Gastroesophageal sphincter (tissue), 4 donors: ENCODE data around the gene B3GNT2. TPM values are rescaled to one million over a fixed set of nuclear protein-coding genes. Genes with fewer than 3 reads are reported as not detected.

Experiments
- ATAC-seq: fragments of 150-250 bp; one replicate; pipeline ENCODE4 v1.9.1; 2016; ENCODE audit warnings: mild to moderate bottlenecking, moderate library complexity
- H3K27ac ChIP-seq, 4 donors: fragments of 200-600 bp; sonication (generic) in 3 of 4; 1 replicate in 3 of 4; 2 replicates in 1 of 4; pipeline ENCODE4 v1.5.1; 2016 to 2019
- H3K27me3 ChIP-seq: fragments of 200-600 bp; sonication (generic); one replicate; pipeline ENCODE4 v1.5.1; 2019
- H3K36me3 ChIP-seq, 2 donors: fragments of 200-600 bp; sonication (generic); one replicate each; pipeline ENCODE4 v1.5.1; 2019; ENCODE audit warnings: control low read depth in 1 of 2
- H3K4me1 ChIP-seq, 3 donors: fragments of 200-600 bp; sonication (generic); 1 replicate in 2 of 3; 2 replicates in 1 of 3; pipeline ENCODE4 v1.5.1; 2016 to 2019; ENCODE audit warnings: control low read depth in 2 of 3
- H3K4me3 ChIP-seq, 2 donors: fragments of 200-600 bp; sonication (generic); one replicate each; pipeline ENCODE4 v1.5.1; 2019; ENCODE audit warnings: mild to moderate bottlenecking in 1 of 2, moderate library complexity in 1 of 2
- H3K9me3 ChIP-seq, 3 donors: fragments of 200-600 bp; sonication (generic); one replicate each; pipeline ENCODE4 v1.5.1; 2017 to 2019; ENCODE audit warnings: control low read depth in 2 of 3
- EP300 ChIP-seq: sonication (generic); formaldehyde crosslinking; IDR thresholded peaks from one replicate; pipeline ENCODE4 v1.6.1; 2017; ENCODE audit warnings: antibody characterized with exemption, mild to moderate bottlenecking
- POLR2A ChIP-seq, 2 donors: fragments of 450-650 bp; IDR thresholded peaks; one replicate each; pipeline ENCODE4 v1.6.1; 2017; ENCODE audit warnings: antibody characterized with exemption in 2 of 2, mild to moderate bottlenecking in 2 of 2, moderate library complexity in 1 of 2
- POLR2AphosphoS5 ChIP-seq: sonication (generic); formaldehyde crosslinking; IDR thresholded peaks from one replicate; pipeline ENCODE4 v1.6.1; 2017; ENCODE audit warnings: antibody characterized with exemption
- WGBS, 2 donors: methylation state at CpG; one replicate each; pipeline ENCODE4 v1.1.5; 2018; ENCODE audit warnings: low coverage in 1 of 2; 5-methylcytosine and 5-hydroxymethylcytosine counted together
- total RNA-seq, 4 donors: library from RNA; depleted of rRNA; stranded (reverse); fragments of >200 nt; gene quantifications; one replicate each; pipeline ENCODE4 v1.1.0, GENCODE V29; 2016
- TF ChIP-seq, protein P1 (sequence below), 4 experiments: fragments of 200-600 bp in 2 of 4; fragments of 450-650 bp in 2 of 4; sonication (generic) in 1 of 4; IDR thresholded peaks; one replicate each; pipeline ENCODE4 v1.5.1; 2017 to 2019; ENCODE audit warnings: antibody characterized with exemption in 4 of 4, mild to moderate bottlenecking in 2 of 4, moderate library complexity in 2 of 4

The B3GNT2 gene
- total RNA-seq, 4 donors from 2014 or later, result 10.5 to 24.7 (median 14.1) TPM

DNA sequence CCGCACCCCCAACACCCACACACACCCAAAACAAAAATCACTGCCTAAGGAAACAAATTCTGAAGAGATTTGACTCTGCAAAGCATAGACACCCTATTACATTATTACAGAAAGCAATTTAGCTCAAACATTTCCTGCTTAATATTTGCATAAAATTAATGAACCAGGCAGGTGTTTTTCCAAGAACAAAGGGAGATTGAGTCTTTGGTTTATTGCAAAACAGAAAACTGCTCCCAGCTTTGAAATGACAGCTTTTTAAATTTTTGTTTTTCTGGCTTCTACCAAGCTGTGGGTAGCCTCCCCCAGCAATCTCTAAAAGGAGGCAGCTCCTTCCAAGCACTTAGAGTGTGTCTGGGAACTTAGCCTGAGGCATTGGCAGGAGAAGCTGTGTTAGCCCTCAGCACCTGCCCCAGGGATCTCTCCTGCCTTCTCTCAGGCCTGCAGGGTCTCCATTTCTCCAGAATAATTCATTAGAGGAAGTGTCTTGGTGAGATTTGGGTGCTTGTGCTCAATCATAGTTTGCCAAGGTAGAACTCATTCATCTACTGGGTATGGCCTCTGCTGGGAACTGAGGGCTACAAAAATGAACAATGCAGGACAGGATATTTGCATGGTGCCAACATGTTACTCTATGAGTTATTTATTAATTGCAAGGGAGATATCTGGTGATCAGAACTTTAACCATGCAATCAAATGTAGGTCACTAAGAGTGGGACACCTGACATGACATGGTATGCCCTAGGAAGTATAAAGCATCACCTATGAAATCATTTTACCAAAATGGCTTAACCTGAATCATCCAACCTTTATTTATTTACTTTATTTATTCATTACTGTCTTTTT, 58.7 kb downstream of the B3GNT2 start:
- TF ChIP-seq POLR2A (IDR thresholded peaks at IDR 0.05) (no peak), POLR2AphosphoS5 (no peak), EP300 (no peak)
- TF ChIP-seq, protein P1, sequence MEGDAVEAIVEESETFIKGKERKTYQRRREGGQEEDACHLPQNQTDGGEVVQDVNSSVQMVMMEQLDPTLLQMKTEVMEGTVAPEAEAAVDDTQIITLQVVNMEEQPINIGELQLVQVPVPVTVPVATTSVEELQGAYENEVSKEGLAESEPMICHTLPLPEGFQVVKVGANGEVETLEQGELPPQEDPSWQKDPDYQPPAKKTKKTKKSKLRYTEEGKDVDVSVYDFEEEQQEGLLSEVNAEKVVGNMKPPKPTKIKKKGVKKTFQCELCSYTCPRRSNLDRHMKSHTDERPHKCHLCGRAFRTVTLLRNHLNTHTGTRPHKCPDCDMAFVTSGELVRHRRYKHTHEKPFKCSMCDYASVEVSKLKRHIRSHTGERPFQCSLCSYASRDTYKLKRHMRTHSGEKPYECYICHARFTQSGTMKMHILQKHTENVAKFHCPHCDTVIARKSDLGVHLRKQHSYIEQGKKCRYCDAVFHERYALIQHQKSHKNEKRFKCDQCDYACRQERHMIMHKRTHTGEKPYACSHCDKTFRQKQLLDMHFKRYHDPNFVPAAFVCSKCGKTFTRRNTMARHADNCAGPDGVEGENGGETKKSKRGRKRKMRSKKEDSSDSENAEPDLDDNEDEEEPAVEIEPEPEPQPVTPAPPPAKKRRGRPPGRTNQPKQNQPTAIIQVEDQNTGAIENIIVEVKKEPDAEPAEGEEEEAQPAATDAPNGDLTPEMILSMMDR (IDR thresholded peaks at IDR 0.05), result no peak
- no peak overlapping the region for H3K27ac ChIP-seq
- no peaks in the 10 kb centered on the region for H3K27me3 ChIP-seq
- H3K9me3 ChIP-seq, result no peaks in the 10 kb centered on the region
- H3K4me3 ChIP-seq, result no peak overlapping the region
- 100% methylated on average over 1 of the region's 1 CpG for WGBS, 2 donors
- no peaks in the 10 kb centered on the region for H3K36me3 ChIP-seq
- no peak for ATAC-seq
- H3K4me1 ChIP-seq, result no peaks in the 10 kb centered on the region

DNA sequence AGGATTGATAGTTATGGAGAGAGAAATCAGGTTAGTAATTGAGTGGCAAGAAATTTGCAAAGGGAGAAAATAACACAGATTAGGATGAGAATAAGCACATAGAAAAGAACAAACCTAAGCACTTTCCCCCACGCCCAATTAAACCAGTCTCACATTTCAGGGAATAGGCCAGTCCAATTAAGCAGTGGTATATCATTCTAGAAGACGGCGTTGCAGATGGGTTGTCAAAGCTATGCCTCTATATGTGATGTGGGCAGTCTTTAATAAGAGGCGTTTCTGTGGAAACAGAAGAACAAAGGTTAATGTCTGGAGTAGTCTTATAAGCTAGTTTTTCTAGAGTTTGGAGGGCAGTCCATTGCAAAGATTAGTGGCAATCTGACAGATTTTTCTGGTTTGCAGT, 61.6 kb downstream of the B3GNT2 start:
- H3K4me1 ChIP-seq, result no peaks in the 10 kb centered on the region
- H3K27ac ChIP-seq, result no peak overlapping the region
- WGBS, 2 donors, result 91 to 94% methylated on average over 4 of the region's 4 CpGs
- no peaks in the 10 kb centered on the region for H3K27me3 ChIP-seq
- no peak overlapping the region for H3K4me3 ChIP-seq
- H3K36me3 ChIP-seq, result no peaks in the 10 kb centered on the region
- TF ChIP-seq, protein P1 (IDR thresholded peaks at IDR 0.05), result no peak
- no peak for TF ChIP-seq POLR2AphosphoS5
- no peak for TF ChIP-seq EP300
- no peak for TF ChIP-seq POLR2A (IDR thresholded peaks at IDR 0.05)
- H3K9me3 ChIP-seq, result no peaks in the 10 kb centered on the region
- no peak for ATAC-seq

DNA sequence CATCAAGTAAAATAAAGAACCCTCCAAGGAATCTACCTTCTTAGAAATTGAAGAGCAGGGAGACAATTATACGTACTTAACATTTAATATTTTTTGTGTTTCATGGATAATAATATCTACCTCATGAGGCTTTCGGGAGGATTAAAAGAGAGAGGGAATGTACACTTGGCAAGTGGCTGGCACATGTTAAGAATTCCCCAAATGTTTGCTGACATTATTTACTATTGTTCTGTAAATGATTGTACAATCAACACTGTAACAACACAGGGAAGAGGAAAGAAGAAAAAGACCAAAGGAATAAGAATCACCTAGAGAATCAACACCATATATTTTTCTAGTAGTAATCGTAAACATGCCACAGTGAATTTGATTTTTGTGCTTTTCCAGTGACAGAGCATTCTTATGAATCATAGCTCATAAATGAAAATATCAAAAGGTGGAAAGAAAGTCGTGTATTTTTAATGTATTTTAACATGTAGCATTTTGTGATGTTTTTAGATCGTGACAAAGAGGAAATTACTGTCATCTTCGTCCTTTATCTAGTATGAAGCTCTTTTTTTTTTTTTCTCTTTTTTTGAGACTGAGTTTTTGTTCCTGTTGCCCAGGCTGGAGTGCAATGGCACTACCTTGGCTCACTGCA, 67.3 kb downstream of the B3GNT2 start:
- H3K36me3 ChIP-seq, result no peaks in the 10 kb centered on the region
- TF ChIP-seq EP300, result no peak
- H3K4me1 ChIP-seq, result no peaks in the 10 kb centered on the region
- no peak overlapping the region for H3K4me3 ChIP-seq
- H3K27ac ChIP-seq, result no peak overlapping the region
- no peak for ATAC-seq
- WGBS, 2 donors, result 70% methylated on average over 6 of the region's 6 CpGs
- H3K9me3 ChIP-seq, result no peaks in the 10 kb centered on the region
- H3K27me3 ChIP-seq, result no peaks in the 10 kb centered on the region

DNA sequence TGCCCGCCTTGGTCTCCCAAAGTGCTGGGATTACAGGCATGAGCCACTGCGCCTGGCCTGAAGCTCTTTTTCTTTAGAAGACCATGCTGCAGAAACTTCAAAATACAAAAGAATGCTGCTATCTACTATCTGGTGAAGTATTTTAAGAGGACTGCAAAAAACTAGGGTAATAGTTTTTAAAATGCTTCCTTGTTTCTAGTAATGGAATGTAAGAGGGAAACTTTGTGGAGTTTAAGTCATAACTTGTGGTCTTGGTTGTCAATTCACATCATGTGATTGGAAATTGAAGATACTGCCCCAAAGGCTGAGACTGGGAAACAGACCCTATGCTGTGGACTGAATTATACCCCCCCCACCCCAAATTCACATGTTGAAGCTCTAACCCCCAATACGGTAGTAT, 68.3 kb downstream of the B3GNT2 start:
- H3K4me3 ChIP-seq, result no peak overlapping the region
- no peaks in the 10 kb centered on the region for H3K36me3 ChIP-seq
- no peak for ATAC-seq
- H3K27me3 ChIP-seq, result no peaks in the 10 kb centered on the region
- no peak overlapping the region for H3K27ac ChIP-seq
- WGBS, 2 donors, result 41 to 80% methylated on average over 1 to 2 of the region's 3 CpGs
- TF ChIP-seq EP300, result no peak
- TF ChIP-seq, protein P1 (IDR thresholded peaks at IDR 0.05), result no peak
- TF ChIP-seq POLR2AphosphoS5, result no peak
- TF ChIP-seq POLR2A (IDR thresholded peaks at IDR 0.05), result no peak
- H3K9me3 ChIP-seq, result no peaks in the 10 kb centered on the region
- H3K4me1 ChIP-seq, result no peaks in the 10 kb centered on the region

DNA sequence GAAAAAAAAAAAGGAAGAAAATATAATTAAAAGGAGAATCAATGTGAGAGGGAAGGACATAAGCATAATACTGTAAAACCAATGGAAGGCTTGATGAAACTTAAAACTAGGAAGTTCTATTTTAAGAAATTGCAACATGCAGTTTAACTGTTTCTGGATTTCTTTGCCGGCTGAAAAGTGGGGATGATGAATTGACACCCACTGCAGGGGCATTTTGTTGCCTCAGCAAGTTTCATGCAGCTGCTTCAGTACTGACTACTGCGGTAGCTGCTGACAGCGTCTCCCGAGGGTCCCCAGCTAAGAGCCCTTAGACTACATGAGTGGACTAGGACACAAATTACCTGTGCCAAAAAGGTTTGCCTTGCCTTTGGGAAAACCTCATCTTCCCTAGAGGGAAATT, 69.2 kb downstream of the B3GNT2 start:
- Histone ChIP-seq H3K27me3 (no peaks in the 10 kb centered on the region), H3K9me3 (no peaks in the 10 kb centered on the region), H3K27ac (no peak overlapping the region), H3K36me3 (no peaks in the 10 kb centered on the region), H3K4me1 (no peaks in the 10 kb centered on the region), H3K4me3 (no peak overlapping the region)
- no peak for TF ChIP-seq POLR2AphosphoS5
- no peak for TF ChIP-seq POLR2A (IDR thresholded peaks at IDR 0.05)
- TF ChIP-seq EP300, result no peak
- TF ChIP-seq, protein P1 (IDR thresholded peaks at IDR 0.05), result no peak
- WGBS, 2 donors, result 40 to 69% methylated on average over 1 to 4 of the region's 4 CpGs
- no peak for ATAC-seq
